Thyroid gland (tissue), 4 donors: ENCODE results near the gene INTS3.

ENCODE experiments used
- POLR2A ChIP-seq, 2 donors: fragments of 450-650 bp; IDR thresholded peaks; one replicate each; pipeline ENCODE4 v1.6.1; 2017; ENCODE audit warnings: antibody characterized with exemption in 2 of 2, mild to moderate bottlenecking in 2 of 2, moderate library complexity in 1 of 2
- TF ChIP-seq, protein P1 (sequence below), 6 experiments: fragments of 200-600 bp in 3 of 6; fragments of 450-650 bp in 3 of 6; sonication (generic) in 3 of 6; IDR thresholded peaks; one replicate each; pipeline ENCODE4 v1.5.1; 2016 to 2019; ENCODE audit warnings: antibody characterized with exemption in 6 of 6, mild to moderate bottlenecking in 2 of 6, inconsistent platforms in 1 of 6, moderate library complexity in 1 of 6

- TF ChIP-seq, protein P1, sequence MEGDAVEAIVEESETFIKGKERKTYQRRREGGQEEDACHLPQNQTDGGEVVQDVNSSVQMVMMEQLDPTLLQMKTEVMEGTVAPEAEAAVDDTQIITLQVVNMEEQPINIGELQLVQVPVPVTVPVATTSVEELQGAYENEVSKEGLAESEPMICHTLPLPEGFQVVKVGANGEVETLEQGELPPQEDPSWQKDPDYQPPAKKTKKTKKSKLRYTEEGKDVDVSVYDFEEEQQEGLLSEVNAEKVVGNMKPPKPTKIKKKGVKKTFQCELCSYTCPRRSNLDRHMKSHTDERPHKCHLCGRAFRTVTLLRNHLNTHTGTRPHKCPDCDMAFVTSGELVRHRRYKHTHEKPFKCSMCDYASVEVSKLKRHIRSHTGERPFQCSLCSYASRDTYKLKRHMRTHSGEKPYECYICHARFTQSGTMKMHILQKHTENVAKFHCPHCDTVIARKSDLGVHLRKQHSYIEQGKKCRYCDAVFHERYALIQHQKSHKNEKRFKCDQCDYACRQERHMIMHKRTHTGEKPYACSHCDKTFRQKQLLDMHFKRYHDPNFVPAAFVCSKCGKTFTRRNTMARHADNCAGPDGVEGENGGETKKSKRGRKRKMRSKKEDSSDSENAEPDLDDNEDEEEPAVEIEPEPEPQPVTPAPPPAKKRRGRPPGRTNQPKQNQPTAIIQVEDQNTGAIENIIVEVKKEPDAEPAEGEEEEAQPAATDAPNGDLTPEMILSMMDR (IDR thresholded peaks at IDR 0.05) = no peak
- no peak for TF ChIP-seq POLR2A (IDR thresholded peaks at IDR 0.05)
Measured at GRCh38 chr1:153795330-153795837, 67.5 kb downstream of the INTS3 start.
